GM18861 (cell line): Measurements from ENCODE around the gene SF3B6.
A peak's percentile ranks its signal among the peaks of the same experiment; 100 is the strongest.
"Not testable (repeated sequence)": the region's sequence is repeated elsewhere in the genome, so short reads cannot be mapped to it uniquely, and the experiment has no call there.

ENCODE experiments used
- ATAC-seq: cut with Tn5 transposase; IDR thresholded peaks from one replicate; pipeline ENCODE4 v1.9.1; 2021; ENCODE audit not compliant: unreplicated experiment

SF3B6 gene

GRCh38 chr2:24054366-24055010 is 21.6 kb downstream of the SF3B6 start:
- no peak for ATAC-seq

- no peak for ATAC-seq
Measured at GRCh38 chr2:24052951-24053350, 23.2 kb downstream of the SF3B6 start.

GRCh38 chr2:24051833-24052232 is 24.3 kb downstream of the SF3B6 start:
- no peak for ATAC-seq

GRCh38 chr2:24050041-24050979 is 25.8 kb downstream of the SF3B6 start:
- ATAC-seq, result no peak

GRCh38 chr2:24049485-24050021 is 26.6 kb downstream of the SF3B6 start, which contains the start of gene FKBP1B:
Gene FKBP1B (plus strand): TSS chr2:24049741. CDS start chr2:24049850, 109 bp downstream.
- no peak for ATAC-seq

GRCh38 chr2:24048769-24049484 is 27.2 kb downstream of the SF3B6 start:
- ATAC-seq, result no peak

- ATAC-seq, result no peak
Measured at GRCh38 chr2:24047703-24048033, 28.5 kb downstream of the SF3B6 start.

- peak; percentile 96 for ATAC-seq
Measured at GRCh38 chr2:24046930-24047702, 29.0 kb downstream of the SF3B6 start, which contains the start of gene WDCP. Gene WDCP (minus strand): TSS chr2:24047391. CDS start chr2:24039494, 7,897 bp downstream.

GRCh38 chr2:24046599-24046929 is 29.6 kb downstream of the SF3B6 start:
- ATAC-seq, result no peak

GRCh38 chr2:24045511-24046508 is 30.3 kb downstream of the SF3B6 start:
- no peak for ATAC-seq

GRCh38 chr2:24043133-24043532 is 33.0 kb downstream of the SF3B6 start:
- ATAC-seq, result not testable (repeated sequence)

GRCh38 chr2:24040511-24040910 is 35.6 kb downstream of the SF3B6 start:
- ATAC-seq, result no peak

GRCh38 chr2:24038786-24039499 is 37.2 kb downstream of the SF3B6 start:
- ATAC-seq, result no peak

- no peak for ATAC-seq
Measured at GRCh38 chr2:24026233-24026632, 49.9 kb downstream of the SF3B6 start.

- ATAC-seq, result no peak
Measured at GRCh38 chr2:24024996-24025663, 51.0 kb downstream of the SF3B6 start.

GRCh38 chr2:24024018-24024417 is 52.1 kb downstream of the SF3B6 start:
- no peak for ATAC-seq

- ATAC-seq, result no peak
Measured at GRCh38 chr2:24022975-24023575, 53.1 kb downstream of the SF3B6 start.
